Measurements from ENCODE around the gene TBC1D30. TPM values are rescaled to one million over a fixed set of nuclear protein-coding genes. Genes with fewer than 3 reads are reported as not detected.

Gene TBC1D30
- total and polyA plus RNA-seq, 9 of the 15 experiments (the other 6 are each of a cell fraction or from before 2014, with no cell fraction given), result 0.07 to 0.55 (median 0.20) TPM; not detected in 1

- TF ChIP-seq NR1H2 (CRISPR knock-in tag; IDR thresholded peaks at IDR 0.05), result no peak
Measured at GRCh38 chr12:64800640-64801039, 23.8 kb upstream of the TBC1D30 start (continued).

- FAIRE-seq, result no peak
- no peak overlapping the region for H3K4me2 ChIP-seq (ENCODE audit: insufficient read depth, low read length)
Measured at GRCh38 chr12:64801381-64801780, 23.1 kb upstream of the TBC1D30 start.

More at GRCh38 chr12:64801381-64801780, 23.1 kb upstream of the TBC1D30 start:
- intact Hi-C loops (cut with micrococcal nuclease), result loop anchor here (5.0 kb wide), 1 partner anchor 321 kb away; the partner anchor contains the start of gene WIF1
- Histone ChIP-seq H3K27me3 (ENCODE audit: control insufficient read depth in 2 of 2, insufficient read depth in 2 of 2, low read length in 2 of 2) (peaks cover 5 to 13% of the 10 kb centered on the region in 2 experiments; a peak in 3 of 5 replicates), H3K9me1 (ENCODE audit: control insufficient read depth, insufficient read depth, low read length) (no peaks in the 10 kb centered on the region), H2AFZ (ENCODE audit: low read depth, low read length) (no peak overlapping the region), H3K9me3 (replicated peaks; ENCODE audit: control insufficient read depth, insufficient read depth, low read depth, low read length) (no peaks in the 10 kb centered on the region), H3K79me2 (ENCODE audit: control insufficient read depth, insufficient read depth, low read length) (no peaks in the 10 kb centered on the region), H3K4me3 (no peak overlapping the region), H4K20me1 (replicated peaks; ENCODE audit: control insufficient read depth, insufficient read depth, low read length) (no peaks in the 10 kb centered on the region), H3K27ac (ENCODE audit: extremely low read depth, low read depth, low read length) (no peak overlapping the region), H3K4me1 (replicated peaks in 1 of 2; ENCODE audit: control insufficient read depth in 2 of 2, insufficient read depth in 2 of 2, low read length in 2 of 2) (no peaks in the 10 kb centered on the region), H3K36me3 (ENCODE audit: control insufficient read depth, insufficient read depth, low read length) (no peaks in the 10 kb centered on the region), H3K9ac (ENCODE audit: insufficient read depth in 1 of 2, low read depth in 2 of 2, low read length in 2 of 2) (no peak overlapping the region)
- no TSS peak for BruUV-seq (replicated peaks)
- in situ Hi-C loops (cut with MboI), result no loop called here
- ATAC-seq, result peak; percentile 72
- peak in 2 of 4 experiments; percentile 25 to 34 for DNase-seq (ENCODE audit: extremely low read depth in 1 of 4, low spot score in 3 of 4)
- POLR2A ChIA-PET, result no interaction called here
- CTCF ChIA-PET (ENCODE audit: low intra/inter-chr PET ratio), result no interaction called here
- WGBS (ENCODE audit: insufficient coverage, low coverage, missing lambda C conversion rate), result 12% methylated on average over 2 of the region's 2 CpGs
- TF ChIP-seq EHMT2 (IDR thresholded peaks at IDR 0.05), result no peak
- 0 out of 2 replicates have a peak, but pooled peaks have one; percentile 21 for TF ChIP-seq REST (IDR thresholded peaks at IDR 0.05; ENCODE audit: borderline replicate concordance)
- TF ChIP-seq REST (CRISPR knock-in tag; IDR thresholded peaks at IDR 0.05; ENCODE audit: low read depth), result no peak
- peak; percentile 39 to 90 (median 68); a peak in 4 of 6 replicates for TF ChIP-seq CTCF (IDR thresholded peaks at IDR 0.05 in 2 of 3, conservative IDR thresholded peaks at IDR 0.05 in 1 of 3; ENCODE audit: insufficient read depth in 2 of 3, low read depth in 1 of 3, low read length in 3 of 3)
- peak in 1 of 2 experiments; percentile 49; a peak in 2 of 4 replicates for TF ChIP-seq RAD21 (CRISPR knock-in tag; conservative IDR thresholded peaks at IDR 0.05 in 1 of 2, IDR thresholded peaks at IDR 0.05 in 1 of 2)
